Kidney (tissue), 14 donors: ENCODE measurements around the gene GRIA3. TPM values are rescaled to one million over a fixed set of nuclear protein-coding genes. Genes with fewer than 3 reads are reported as not detected.

Experiments used
- DNase-seq, 5 donors: peaks; one replicate each; pipeline ENCODE4 v3.0.0-alpha.2; 2013 to 2020
- FAIRE-seq: peaks from 2 replicates; lab custom pipeline; 2012; peaks lifted over from hg19 to GRCh38; lab: Jason Lieb, UNC
- H3K27ac ChIP-seq, 2 donors: one replicate each; pipeline ENCODE4 v1.7.0; 2013; ENCODE audit warnings: low read depth in 2 of 2, low read length in 2 of 2, inconsistent platforms in 1 of 2
- H3K27me3 ChIP-seq: one replicate; pipeline ENCODE4 v1.7.1; 2013; ENCODE audit warnings: low read length, inconsistent platforms; ENCODE audit not compliant: control insufficient read depth, insufficient read depth
- H3K36me3 ChIP-seq, 3 donors: one replicate each; pipeline versions ENCODE4 v1.7.0 to v1.7.1; 2013; ENCODE audit warnings: low read length in 3 of 3, control low read depth in 1 of 3, inconsistent platforms in 1 of 3; ENCODE audit not compliant: insufficient read depth in 3 of 3, control insufficient read depth in 2 of 3
- H3K4me1 ChIP-seq, 3 donors: one replicate each; pipeline versions ENCODE4 v1.7.0 to v1.7.1; 2013; ENCODE audit warnings: low read length in 3 of 3, inconsistent platforms in 1 of 3, low read depth in 1 of 3; ENCODE audit not compliant: control insufficient read depth in 2 of 3, insufficient read depth in 2 of 3
- H3K4me3 ChIP-seq, 3 donors: one replicate each; pipeline versions ENCODE4 v1.7.0 to v1.8.1; 2013; ENCODE audit warnings: low read length in 3 of 3, control low read depth in 1 of 3, inconsistent platforms in 1 of 3
- H3K9ac ChIP-seq, 3 donors: one replicate each; pipeline versions ENCODE4 v1.7.0 to v1.7.1; 2013; ENCODE audit warnings: low read length in 3 of 3, control low read depth in 1 of 3, inconsistent platforms in 1 of 3
- H3K9me3 ChIP-seq, 3 donors: one replicate each; pipeline versions ENCODE4 v1.7.0 to v1.7.1; 2013; ENCODE audit warnings: low read length in 3 of 3, control low read depth in 1 of 3, inconsistent platforms in 1 of 3; ENCODE audit not compliant: control insufficient read depth in 2 of 3, insufficient read depth in 1 of 3
- intact Hi-C: fragments of 100-400 bp; cut with DNase I; formaldehyde crosslinking; loops from one replicate; pipeline ENCODE4 v1.11.1; 2022
- polyA plus RNA-seq: library from polyadenylated mRNA; stranded (reverse); fragments of 350-450 nt; fragmentation: Illumina TruSeq; extraction: RNeasy Lipid Tissue Mini Kit (QIAGEN cat#74804); gene quantifications from one replicate; pipeline ENCODE4 v1.2.3, GENCODE V29; 2014; ENCODE audit warnings: low read depth, low replicate concordance; ENCODE audit not compliant: insufficient read depth
- total RNA-seq: library from RNA; stranded (reverse); fragmentation: NEBNext Ultra II Directional; extraction: Animal tissue kit (Norgen Biotek cat#: 25700); gene quantifications from one replicate; pipeline ENCODE4 v1.2.1, GENCODE V29; 2021
- TF ChIP-seq, protein P1 (sequence below): IDR thresholded peaks from 3 replicates; pipeline ENCODE4 v1.5.1; 2012; ENCODE audit warnings: mild to moderate bottlenecking, moderate library complexity, borderline replicate concordance; ENCODE audit not compliant: insufficient read depth; ENCODE audit errors: extremely low read depth
- donor health status: control.
- donor health status: control.
- donor health status: control.
- donor health status: control.
- donor health status: control.
- donor health status: DM: yes; HTN: yes; CAD: no.
- donor health status: Normal renal cell carcinoma (clear cell type).

Gene GRIA3
- total and polyA plus RNA-seq, 2 donors from 2014 or later: 1.4 to 5.8 TPM

DNA sequence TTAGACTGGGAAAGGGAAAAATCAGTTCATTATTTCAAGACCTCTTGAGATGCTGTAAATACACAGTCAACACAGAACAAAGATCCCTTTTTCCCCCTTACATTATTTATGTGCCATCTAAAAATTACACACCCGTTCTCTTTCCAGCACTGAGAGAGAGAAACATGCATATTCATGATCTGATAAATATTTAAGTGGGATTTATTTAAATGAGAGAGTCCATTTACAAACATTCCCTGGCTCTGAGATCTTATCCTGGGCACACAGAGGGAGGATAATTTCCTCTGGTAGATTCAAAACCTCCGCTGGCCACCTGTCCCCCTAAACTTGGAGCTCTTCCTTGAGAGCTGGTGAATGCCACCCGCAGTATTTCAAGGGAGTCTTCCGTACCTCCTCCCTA is 88.6 kb downstream of the GRIA3 start:
- Histone ChIP-seq H3K36me3 (no peaks in the 10 kb centered on the region), H3K27ac (no peak overlapping the region), H3K4me3 (no peak overlapping the region), H3K9me3 (no peaks in the 10 kb centered on the region), H3K27me3 (no peaks in the 10 kb centered on the region), H3K4me1 (no peaks in the 10 kb centered on the region), H3K9ac (no peak overlapping the region)
- FAIRE-seq (no peak), DNase-seq (no peak)
- intact Hi-C loops: no loop called here
- TF ChIP-seq, protein P1, sequence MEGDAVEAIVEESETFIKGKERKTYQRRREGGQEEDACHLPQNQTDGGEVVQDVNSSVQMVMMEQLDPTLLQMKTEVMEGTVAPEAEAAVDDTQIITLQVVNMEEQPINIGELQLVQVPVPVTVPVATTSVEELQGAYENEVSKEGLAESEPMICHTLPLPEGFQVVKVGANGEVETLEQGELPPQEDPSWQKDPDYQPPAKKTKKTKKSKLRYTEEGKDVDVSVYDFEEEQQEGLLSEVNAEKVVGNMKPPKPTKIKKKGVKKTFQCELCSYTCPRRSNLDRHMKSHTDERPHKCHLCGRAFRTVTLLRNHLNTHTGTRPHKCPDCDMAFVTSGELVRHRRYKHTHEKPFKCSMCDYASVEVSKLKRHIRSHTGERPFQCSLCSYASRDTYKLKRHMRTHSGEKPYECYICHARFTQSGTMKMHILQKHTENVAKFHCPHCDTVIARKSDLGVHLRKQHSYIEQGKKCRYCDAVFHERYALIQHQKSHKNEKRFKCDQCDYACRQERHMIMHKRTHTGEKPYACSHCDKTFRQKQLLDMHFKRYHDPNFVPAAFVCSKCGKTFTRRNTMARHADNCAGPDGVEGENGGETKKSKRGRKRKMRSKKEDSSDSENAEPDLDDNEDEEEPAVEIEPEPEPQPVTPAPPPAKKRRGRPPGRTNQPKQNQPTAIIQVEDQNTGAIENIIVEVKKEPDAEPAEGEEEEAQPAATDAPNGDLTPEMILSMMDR: no peak

DNA sequence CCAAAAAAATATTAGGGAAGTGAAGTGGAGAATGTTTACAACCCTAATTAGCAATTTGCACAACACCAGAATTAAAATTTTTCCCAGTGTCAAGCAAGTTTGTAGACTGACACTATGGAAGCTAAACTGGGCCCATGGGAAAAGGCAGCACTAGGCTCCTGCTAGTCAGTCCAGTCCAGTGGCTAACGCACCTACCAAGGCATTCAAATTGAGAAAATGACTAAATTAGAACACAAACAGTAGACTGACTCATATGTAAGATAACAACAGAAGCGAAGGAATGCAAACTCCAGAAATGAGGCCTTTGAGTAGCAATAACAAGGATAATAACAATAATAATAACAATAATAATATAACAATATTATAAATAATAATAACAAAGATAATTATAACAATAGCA is 90.7 kb downstream of the GRIA3 start:
- Histone ChIP-seq H3K4me1 (no peaks in the 10 kb centered on the region), H3K9me3 (no peaks in the 10 kb centered on the region), H3K27me3 (no peaks in the 10 kb centered on the region), H3K4me3 (no peak overlapping the region), H3K9ac (no peak overlapping the region), H3K36me3 (no peaks in the 10 kb centered on the region), H3K27ac (no peak overlapping the region)
- DNase-seq (no peak), FAIRE-seq (no peak)
- TF ChIP-seq, protein P1: no peak
- intact Hi-C loops: no loop called here

DNA sequence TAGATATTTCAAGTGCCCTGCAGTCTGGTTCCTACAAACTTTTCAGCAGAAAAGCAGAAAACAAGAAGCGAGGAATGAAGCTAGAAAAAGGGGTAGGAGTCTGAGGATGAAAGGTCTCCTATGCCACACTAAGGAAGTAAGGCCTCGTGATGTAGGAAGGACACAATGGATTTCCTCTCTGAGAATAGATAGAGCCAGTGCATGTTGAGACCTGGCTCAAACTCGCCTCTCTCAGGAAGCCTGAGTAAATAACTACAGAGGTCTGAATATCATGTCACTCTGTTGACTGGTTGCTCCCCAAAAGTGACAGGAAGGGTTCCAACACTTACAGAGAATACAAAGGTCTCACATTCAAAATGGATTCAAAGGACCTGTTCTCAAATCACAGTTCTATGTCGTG is 93.3 kb downstream of the GRIA3 start:
- DNase-seq (no peak), FAIRE-seq (no peak)
- no peaks in the 10 kb centered on the region for H3K36me3 ChIP-seq
- TF ChIP-seq, protein P1: no peak
- intact Hi-C loops: no loop called here
- no peaks in the 10 kb centered on the region for H3K9me3 ChIP-seq
- no peak overlapping the region for H3K9ac ChIP-seq
- H3K27me3 ChIP-seq: no peaks in the 10 kb centered on the region
- H3K4me1 ChIP-seq: no peaks in the 10 kb centered on the region
- H3K27ac ChIP-seq: no peak overlapping the region
- no peak overlapping the region for H3K4me3 ChIP-seq

DNA sequence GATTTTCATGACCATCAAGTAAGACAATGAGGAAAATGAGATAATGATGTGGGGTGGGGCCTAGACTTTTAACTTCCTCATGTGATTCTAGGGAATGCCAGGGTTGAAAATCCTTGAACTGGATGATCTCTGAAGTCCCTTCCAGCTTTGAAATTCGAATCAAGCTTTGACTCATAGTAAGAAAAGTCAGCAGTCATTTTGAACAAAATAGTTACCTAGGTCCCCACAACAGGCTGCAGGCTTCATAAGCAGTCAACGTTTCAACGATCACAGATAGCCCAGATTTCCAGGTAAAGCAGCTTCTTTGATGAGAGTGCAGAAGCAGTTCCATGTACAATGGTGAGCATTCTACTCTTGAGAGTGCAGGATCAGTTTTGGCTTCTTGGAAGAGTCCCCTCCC is 93.7 kb downstream of the GRIA3 start:
- Histone ChIP-seq H3K27ac (no peak overlapping the region), H3K9ac (no peak overlapping the region), H3K4me3 (no peak overlapping the region), H3K36me3 (no peaks in the 10 kb centered on the region), H3K9me3 (no peaks in the 10 kb centered on the region), H3K4me1 (no peaks in the 10 kb centered on the region), H3K27me3 (no peaks in the 10 kb centered on the region)
- intact Hi-C loops: no loop called here
- FAIRE-seq (no peak), DNase-seq (no peak)
- TF ChIP-seq, protein P1: no peak
